HG03558 (cell line): Measurements from ENCODE around the gene ZDHHC14.

ENCODE experiments used
- ATAC-seq: cut with Tn5 transposase; IDR thresholded peaks from one replicate; pipeline ENCODE4 v1.9.1; 2021; ENCODE audit warnings: moderate number of reproducible peaks; ENCODE audit not compliant: unreplicated experiment; ENCODE audit errors: extremely low read depth

Gene ZDHHC14

DNA sequence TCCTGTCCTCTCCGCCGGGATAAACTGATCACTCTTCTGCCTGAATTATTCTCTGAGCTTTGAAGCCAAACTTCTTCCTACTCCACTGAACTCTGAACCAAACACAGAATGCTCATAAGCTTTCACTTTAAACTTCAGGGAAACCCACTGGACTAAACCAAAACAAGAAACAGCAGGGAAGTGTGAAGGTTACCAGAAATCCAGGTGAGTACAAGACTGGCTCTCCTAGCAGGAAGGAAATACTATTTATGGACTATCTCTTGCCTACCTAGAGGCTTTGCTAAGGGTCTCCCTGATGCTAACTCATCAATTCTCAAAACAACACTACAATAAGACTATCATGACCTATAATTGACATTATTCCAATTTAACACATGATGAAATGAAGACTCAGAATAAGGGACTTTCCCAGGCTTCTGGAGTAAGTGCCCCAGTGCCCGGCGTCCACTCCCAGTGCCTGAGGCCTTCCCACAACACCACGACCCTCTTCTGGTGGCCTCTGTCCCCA, 145.0 kb downstream of the ZDHHC14 start:
- ATAC-seq, result no peak

DNA sequence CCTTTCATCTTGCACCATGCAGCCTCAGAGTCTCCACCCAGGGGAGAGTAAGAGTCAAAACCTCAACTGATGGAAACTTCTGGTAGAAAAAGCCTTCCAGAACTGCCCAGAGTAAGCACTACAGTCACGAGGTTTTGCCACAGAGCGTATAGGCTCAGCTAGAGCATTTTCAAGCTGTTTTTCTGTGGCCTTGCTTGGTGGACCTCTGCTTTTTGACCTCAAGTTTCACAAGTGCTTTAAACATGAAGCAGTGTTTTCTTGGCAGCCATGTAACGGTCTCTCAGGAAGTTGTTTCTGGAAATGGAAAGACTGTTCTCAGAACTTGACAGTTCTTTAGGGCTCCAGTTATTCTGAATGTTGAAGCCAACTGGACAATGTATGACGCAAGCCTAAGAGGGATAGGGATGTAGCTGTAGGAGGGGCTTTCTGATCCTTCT, 146.5 kb downstream of the ZDHHC14 start:
- ATAC-seq, result peak; percentile 72

DNA sequence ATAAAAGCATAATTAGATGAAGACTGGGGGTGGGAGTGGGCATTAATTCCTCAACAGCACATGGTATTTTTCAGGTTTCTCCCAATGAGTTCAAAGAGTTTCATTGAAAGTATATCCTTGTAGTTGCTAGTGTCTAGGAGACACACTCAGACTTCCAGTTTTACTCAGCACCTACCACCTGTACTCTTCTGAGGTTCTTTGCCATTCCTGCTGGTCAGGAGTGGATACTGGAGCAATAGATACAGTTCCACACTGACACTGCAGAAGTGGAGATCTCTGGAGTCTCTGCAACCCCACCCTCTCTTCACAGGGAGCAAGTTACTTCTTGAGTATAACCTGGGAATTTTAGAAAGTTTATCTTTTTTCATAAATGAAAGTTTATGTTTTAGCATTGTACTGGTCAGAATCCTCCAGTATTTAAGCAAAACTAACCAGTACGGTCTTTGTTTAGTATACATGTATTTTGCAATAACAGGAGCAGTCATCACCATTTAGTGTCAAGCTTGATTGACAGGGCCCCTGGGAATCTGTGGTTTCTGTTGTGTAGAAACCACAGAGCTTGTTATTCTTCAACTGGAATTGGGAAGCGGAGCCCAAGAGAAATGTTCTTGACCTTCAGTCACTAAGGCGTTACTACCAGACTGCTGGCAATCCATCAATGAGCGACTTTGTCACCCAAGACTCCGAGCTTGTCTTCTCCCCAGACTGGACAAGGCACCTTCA, 148.1 kb downstream of the ZDHHC14 start:
- ATAC-seq, result no peak

DNA sequence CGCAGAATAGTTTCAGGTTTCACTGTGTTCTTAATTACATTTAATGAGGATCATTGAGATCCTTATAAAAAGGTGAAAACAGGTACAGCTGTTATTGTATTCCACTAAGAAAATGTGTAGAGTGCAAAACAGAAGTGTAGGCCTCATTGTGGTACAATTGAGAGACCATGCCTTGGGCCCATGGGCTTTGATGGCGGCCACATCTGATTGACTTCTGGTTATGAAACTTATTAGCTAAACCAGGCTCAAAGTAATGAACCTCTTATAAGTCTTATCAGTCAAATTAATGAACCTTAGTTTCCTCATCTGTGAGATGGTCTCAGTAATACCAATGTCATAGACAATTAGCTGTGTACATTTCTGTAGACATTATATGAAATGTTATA, 148.7 kb downstream of the ZDHHC14 start:
- no peak for ATAC-seq

DNA sequence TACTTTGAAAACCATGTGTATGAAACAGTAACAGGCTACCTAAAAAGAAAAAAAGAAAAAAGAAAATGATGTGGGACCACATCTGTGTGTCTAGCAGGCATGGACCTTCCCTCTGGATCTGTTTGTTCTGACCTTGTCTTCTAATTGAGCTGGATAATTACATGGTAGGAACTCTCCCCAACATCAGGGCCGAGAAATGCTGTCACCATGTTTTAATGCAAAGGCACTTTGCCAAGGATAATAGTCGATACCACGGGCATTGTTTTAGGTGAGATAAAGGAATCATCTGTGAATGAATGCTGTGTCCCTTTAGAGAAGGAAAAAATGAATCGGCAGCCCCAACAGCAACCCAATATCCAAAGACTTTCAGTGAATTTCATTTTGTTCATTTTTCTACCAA, 149.1 kb downstream of the ZDHHC14 start:
- no peak for ATAC-seq

DNA sequence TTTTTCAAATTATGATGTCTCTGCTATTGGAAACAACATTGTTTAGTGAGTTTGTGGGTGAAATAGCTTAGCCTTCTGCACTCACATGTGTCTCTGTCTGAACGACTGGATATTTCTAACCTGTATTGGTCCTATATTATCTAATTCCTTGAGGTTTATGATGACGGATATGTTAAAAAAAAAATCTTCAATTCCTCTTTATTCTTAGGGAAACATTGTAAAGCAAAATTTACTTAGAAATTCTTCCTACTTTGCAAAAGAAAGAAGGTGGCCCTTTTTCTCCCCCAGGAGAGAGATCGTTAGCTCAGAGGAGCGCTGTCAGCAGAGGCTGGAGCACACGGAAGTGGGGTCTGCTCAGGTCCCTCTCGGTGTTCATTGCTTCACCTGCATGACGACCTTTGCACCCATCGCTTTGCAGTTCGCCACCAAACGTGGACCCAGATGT, 149.8 kb downstream of the ZDHHC14 start:
- no peak for ATAC-seq

DNA sequence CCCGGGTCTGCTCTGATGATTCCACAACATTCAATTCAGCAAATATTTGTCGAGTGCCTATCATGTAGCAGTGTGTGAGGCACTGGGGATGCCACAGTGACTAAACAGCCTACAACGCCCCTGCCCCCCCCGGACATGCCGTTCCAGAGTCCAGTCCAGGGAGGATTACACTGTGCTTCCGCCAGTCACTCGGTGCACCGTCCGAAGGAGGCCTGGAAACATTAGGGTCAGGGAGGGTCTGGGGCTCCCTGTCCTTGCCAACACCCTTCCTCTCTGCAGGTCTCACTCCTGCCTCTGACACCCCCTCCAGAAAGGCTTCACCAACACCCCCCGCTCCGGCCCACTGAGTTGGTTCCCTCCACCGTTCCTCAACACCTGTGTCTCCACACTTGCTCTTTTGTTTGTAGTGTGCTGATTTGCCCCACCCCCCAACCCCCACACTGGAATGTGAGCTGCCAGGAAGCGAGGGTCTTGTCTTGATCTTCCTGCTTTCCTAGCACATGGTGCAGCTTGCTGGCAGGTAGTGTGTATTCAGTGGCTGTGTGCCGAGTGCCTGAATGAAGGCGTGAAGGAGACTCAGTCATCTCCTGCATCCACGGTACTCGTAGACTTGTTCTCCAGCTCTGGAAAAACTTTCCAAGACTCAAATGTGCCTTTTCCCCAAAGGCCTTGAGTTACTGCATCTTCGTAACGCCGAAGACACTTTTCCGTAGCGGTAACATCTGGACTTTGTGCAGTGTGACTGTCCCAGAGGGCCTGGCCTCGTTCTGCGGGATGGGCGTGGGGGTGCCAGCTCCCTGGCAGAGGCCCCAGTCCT, 150.4 kb downstream of the ZDHHC14 start:
- no peak for ATAC-seq

DNA sequence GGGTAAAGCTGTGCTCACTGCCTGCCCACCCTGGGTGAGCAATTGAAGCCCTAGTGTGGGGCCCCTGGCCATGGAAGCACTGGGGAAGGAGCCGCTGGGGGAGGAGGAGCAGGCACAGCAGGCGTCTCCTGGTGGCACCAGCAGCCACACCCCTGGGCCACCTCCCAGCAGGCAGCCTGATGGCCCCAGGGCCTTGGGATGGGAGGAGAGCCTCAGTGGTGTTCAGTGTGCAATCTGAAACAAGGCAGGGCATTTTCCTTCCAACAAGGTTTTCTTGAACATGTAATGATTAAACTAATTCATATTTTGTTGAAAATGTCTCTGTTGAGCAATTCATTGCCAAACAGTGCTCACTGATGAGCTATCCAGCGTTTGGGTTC, 151.0 kb downstream of the ZDHHC14 start:
- no peak for ATAC-seq

DNA sequence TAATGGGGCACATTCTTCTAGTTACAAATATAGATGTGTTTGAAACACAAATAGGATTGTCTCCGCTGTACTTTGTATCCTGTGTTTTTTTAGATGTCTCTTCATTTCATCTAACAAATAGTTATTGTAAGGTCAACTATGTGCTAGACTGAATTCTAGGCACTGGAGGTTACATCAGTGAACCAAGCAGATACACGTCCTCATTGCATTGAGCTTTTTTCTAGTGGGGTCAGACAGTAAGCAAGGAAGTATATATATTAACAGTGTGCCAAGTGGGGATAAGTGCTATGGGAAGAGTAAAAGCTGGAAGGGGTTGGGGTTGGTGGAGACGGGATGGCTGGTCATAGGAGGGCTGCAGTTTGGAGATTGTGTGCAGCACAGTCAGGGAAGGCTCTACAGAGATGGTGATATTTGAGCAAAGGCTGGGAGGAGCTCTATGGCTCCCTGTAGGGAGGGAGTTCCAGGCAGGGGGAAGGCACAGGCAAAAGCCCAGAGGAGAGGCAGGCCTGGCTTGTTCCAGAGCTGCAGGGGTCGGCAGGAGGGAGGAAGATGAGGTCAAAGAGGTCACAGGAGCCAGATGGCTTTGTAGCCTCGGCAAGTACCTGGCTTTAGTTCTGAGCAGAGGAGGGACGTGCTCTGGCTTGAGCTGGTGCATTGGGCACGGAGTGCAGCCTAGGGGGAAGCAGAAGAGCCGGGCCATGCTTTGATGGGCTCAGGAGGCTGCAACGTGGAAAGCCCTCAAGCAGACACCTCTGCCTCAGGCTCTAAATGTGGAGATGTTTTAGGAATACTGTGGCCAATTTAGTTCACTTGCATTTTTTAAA, 152.3 kb downstream of the ZDHHC14 start:
- no peak for ATAC-seq

DNA sequence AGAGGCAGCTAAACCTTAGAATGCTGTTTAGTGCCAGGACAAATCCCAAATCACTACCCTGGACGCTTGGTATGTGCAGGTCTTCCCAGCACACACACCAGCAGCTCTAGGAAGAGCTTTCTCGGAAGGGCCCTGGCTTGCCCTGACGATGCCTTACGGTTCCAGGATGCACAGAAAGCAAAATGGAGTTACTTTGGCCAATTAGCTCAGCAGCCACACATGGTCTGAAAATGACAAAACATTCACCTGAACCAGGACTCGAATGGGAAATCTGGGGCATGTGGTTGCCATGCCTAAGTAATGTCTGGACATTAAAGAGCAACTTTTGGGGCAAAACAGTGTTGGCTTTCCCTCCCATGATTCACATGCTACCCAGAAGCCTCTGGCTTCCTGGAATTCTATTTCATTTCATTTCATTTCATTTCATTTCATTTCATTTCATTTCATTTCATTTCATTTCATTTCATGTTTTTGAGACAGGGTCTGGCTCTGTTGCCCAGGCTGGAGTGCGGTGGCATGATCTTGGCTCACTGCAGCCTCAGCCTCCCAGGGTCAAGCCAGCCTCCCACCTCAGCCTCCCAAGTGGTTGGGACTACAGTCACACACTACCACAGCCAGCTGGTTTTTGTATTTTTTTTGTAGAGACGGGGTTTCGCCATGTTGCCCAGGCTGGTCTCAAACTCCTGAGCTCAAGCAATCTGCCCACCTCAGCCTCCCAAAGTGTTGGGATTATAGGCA, 153.3 kb downstream of the ZDHHC14 start:
- ATAC-seq, result no peak

DNA sequence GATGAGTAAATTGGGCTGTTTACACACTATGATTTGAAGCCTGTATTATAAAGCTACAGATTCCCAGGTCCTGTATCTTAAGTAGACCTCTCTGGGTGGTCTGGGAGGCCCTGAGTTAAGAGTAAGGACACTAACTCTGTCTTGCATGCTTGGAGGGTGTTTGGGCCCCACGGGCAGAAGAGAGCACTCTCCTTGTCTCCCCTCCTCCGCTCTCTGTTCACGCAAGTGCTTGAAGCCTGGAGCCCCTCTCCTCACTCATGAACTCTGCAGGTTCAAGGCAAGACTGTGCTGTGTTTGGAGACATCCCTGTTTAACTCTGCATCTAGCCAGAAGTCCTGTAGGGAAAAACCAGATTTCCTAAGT, 154.0 kb downstream of the ZDHHC14 start:
- ATAC-seq, result no peak

DNA sequence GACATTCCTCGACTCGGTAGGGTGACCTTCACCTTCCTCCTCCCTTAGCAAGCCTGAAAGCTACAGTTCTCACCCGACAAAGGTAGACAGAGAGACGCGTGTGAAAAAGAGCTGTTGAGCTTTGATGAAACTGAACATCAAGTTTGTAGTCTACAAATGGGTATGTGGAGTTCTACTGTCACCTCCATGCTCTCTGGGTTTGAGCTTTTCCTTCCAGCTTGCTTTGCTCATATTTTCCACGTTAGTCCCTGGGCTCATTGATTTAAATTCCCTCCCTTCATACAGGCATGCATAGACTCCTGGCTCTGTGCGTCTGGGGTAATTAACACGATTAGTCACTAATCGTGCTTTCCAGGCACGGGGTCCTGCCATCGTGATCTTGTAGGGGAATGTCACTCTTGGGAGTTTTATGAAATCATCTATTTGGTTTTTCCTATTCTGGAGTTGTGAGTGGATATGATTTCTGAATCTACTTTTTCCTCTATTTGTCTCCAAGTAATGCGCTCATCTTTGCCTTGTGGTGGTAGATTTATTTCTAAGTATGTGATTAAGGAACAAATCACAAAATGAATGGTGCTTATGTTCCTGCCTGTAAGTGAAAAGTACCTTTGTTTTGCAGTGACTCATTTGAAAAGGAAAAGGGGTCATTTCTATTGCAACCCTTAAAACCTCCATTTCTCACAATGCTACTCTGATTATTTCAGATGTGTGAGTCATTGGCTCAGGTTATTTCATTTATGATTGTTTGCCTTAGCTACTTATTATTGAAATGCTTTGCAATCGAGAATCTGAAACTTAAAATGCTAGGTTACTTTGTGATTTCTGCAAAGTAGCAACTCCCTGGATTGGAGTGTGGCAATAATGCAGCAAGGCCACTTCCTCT, 154.6 kb downstream of the ZDHHC14 start:
- peak; percentile 58 for ATAC-seq

DNA sequence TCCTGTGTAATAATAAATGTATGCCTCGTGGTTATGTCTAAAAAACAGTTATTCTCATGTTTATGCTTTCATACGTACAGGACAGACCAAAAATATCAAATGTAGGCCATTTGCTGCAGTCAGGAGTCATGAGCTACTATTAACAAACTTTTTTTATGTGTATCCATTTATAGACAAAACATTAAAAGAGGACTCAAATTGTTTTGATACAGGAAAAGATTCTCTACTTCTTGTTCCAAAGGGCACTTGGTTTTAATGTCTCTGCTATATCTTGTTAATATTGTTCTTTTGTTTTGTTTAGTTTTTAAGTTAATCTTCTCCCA, 155.2 kb downstream of the ZDHHC14 start:
- ATAC-seq, result no peak

DNA sequence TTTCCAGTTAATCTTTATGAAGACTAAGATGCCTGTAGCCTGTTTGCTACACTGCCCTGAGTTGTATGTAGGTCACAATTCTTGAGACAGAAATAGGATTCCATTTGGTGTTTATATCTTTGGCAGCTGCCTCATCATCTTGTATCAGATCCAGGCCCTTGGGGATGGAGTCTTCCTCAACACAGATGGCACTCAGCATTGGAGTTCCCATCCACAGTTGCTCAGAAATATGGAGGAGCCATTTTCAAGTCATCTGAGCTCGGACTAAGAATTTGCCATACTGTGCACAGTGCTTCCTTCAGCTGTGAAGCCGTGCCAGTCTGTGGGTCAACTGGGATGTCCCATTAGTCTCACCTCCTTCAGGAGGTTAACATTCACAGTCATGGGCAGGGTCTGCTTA, 156.6 kb downstream of the ZDHHC14 start:
- ATAC-seq, result no peak

DNA sequence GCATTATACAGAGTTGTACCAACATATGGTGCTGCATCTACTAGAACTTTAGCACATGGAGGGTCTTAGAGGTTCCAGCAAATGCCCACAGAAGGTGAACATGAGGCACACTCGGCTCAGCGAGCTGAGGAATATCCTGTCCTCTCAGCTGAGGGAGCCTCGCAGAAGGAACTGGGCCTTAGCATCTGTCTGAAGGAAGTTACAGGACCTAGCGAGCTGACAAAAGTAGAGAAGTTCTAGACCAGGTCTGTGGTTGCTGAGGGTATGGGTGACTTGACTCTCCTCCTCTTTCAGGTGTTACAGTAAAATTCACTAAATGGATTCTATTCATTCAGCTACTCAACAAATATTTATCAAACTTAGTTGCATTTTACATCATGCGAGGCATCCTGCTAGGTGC, 157.2 kb downstream of the ZDHHC14 start:
- ATAC-seq, result no peak

DNA sequence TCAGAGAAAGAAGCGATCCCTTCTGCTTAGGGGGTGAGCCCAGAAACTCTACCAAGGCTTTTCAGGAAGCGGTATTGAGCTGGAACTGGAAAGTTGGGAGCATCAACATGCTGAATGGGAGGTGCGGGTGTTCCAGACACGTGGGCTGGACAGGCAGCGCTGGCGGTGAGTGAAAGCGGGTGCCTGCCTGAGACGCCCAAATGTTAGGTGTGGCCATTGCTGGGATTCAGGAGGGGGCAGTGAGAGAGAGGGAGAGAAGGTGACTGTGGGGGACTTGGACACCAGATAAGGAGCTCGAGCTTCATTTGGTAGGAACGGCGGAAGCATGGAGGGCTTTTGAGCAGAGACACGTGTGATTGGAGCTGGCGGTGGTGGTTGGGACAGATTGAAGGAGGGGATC, 157.7 kb downstream of the ZDHHC14 start:
- no peak for ATAC-seq

DNA sequence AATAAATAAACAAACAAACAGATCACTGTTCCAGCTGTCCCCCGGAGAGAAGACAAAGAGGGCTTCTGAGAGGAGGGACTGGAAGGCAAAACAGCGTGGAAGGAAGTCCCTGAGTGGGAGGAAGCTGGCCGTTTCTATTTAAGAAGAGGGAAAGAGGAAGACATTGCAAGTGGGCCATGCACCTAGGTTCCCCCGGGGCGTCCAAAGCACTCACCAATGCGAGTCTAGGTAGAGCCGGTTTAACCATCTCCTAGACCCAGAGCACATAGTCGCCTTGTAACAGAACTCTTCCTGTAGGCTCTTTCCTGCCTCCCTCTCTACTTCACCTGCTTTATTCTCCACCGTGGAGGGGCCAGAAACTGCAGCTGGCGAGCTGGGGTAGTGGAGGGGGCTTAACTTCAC, 158.4 kb downstream of the ZDHHC14 start:
- ATAC-seq, result no peak

DNA sequence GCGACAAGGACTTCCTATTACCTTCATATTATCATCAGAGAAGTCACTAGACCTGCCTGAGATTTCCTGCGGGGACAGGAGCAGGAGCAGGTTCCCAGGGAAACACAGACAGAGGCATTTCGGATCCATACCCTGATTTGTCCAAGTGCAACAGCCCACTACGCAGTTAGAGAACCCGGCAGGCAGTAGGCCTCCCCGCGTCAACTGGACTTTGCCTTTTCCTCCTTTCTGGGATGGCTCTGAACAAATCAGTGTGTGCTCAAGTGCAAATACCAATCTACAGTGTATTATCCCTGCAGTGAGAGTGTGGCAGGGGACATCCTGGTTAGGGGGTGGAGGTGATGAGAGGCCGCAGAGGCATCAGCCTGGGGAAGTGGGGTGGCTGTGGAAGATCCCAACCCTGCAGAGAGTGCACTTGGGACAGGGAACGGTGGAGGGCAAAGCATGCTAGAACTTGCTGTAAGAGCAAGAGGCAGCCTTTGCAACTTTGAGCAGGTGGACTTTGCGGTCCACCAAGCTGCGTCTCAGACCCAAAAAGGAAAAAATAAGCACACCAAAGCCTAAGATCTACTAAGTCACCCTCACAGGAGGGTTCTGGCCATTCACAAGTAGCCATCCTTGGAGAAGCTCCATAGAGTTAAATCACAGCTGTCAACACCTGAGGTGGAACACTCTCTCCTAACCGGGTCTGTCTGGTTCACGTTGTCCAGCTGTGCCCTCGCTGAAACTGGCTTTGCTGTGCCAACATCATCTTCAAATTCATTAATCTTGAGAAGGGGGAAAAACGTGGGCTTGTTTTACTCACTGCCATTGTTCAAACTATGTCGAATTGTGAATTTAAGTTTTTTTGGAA, 159.1 kb downstream of the ZDHHC14 start:
- ATAC-seq, result no peak
